ENCODE data around the gene BLOC1S5.

DNA sequence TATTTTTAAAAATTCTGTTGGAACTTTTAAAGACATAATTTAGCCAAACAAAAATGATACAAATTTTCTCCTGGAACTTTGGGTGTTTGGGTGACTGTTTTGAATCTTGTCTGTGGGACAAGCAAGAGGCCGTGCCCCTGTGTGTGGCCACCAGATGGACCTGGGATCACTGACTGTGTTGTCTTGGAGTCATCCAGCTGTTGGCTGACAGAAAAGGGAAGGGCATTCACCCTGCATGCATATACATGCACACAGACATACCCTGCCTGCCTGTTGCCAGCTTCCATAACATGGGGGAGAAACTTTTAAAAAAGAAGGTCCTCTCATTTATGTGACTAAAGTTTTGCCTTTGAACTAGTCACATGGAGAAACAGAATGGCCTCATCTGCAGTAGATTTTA is 72.7 kb downstream of the BLOC1S5 start:
- TF ChIP-seq, protein P1, sequence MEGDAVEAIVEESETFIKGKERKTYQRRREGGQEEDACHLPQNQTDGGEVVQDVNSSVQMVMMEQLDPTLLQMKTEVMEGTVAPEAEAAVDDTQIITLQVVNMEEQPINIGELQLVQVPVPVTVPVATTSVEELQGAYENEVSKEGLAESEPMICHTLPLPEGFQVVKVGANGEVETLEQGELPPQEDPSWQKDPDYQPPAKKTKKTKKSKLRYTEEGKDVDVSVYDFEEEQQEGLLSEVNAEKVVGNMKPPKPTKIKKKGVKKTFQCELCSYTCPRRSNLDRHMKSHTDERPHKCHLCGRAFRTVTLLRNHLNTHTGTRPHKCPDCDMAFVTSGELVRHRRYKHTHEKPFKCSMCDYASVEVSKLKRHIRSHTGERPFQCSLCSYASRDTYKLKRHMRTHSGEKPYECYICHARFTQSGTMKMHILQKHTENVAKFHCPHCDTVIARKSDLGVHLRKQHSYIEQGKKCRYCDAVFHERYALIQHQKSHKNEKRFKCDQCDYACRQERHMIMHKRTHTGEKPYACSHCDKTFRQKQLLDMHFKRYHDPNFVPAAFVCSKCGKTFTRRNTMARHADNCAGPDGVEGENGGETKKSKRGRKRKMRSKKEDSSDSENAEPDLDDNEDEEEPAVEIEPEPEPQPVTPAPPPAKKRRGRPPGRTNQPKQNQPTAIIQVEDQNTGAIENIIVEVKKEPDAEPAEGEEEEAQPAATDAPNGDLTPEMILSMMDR (IDR thresholded peaks at IDR 0.05) = no peak
- TF ChIP-seq POLR2A (IDR thresholded peaks at IDR 0.05) = no peak
